Measurements from ENCODE around the gene TSPAN18.

Gene TSPAN18

DNA sequence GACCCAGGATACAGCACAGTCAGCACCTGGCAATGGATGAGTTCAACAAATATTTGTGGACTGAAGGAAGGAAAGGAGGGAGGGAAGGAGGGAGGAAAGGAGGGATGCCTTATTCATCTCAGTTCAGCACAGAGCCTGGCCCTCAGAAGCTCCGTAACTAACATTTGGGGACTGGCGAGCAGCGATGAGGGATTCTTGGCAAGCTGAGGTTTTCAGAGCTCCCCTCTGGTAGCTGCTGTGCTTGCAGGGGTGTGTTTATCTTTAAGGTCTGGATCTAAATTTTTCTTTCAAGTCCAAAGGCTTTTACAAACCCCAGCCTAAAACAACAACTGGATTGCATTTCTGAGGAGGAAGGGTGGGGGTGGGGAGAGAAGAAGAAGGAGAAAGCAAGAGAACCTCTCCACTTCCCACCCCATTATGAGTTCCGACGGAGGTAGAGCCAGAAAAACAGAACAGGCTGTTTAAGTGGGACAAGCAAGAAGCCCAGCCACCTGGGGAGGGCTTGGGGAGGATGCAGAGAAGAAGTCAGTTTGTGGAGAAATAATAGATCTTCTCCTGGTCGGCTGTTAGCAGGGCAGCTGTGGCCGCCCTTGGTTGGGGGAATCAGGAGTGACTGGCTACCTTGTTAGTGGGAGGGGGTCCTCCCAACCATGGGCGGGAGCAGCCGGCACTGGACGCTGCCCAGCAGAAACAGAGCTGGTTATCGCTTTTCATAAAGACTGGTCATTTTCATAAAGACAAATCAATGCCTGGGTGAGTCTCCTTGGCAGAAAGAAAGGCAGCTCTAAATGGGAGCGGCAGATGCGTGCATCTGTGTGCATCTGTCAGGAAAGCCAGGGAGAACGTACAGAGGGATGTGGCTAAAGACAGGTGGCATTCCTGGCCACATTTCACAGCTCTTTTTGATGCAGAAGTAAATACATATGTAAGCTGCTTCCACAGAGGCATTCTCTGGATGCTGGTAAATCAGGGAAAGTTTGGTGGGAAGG, 78.0 kb downstream of the TSPAN18 start:
- peak; percentile 27 for DNase-seq

DNA sequence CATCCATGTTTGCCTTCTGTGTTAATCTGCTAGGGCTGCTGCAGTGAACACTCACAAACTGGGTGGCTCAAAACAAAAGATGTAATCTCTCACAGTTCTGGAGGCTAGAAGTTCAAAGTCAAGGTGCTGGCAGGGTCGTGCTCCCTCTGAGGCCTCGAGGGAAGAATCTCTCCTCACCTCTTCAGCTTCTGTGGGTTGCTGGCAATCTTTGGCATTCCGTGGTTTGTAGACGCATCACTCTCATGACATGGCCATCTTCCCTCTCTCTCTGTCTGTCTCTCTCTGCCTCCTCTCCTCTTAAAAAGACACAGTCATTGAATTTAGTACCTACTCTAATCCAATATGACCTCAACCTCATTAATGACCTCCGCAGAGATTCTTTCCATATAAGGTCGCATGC, 78.8 kb downstream of the TSPAN18 start:
- no peak for DNase-seq

DNA sequence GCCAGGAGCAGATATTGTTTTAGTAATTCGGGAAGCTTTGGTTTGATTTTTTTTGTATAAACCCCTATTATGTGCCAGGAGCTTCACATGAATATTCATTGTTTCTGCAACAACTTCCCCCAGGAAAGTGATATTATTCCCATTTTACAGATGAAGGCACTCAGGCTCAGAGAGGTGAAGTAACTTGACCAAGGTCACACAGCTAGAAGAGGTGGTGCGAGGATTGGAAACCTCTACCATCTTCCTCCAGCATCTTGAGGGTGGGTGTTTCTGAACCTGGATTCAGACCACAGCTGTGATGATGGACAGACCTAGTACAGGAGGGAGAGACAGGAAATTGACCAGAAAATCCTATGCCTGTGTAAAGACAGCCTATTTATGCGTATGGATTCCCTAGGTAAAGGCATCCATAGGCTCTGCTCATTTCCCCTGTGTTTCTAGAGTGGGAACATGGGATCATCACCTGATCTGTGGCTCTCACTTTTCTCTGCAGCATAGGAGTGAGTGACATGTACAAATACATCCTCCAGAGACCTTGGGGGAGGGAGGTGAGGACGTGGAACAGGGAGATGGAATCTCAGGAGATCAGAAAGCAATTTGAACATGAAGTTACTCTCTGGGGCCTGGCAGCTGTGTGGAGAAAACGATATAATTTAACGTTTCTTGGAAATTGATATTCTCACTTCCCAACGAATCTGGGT, 81.4 kb downstream of the TSPAN18 start:
- no peak for DNase-seq

- DNase-seq = no peak
Observed at GRCh38 chr11:44809283-44809682, 82.5 kb downstream of the TSPAN18 start.

DNA sequence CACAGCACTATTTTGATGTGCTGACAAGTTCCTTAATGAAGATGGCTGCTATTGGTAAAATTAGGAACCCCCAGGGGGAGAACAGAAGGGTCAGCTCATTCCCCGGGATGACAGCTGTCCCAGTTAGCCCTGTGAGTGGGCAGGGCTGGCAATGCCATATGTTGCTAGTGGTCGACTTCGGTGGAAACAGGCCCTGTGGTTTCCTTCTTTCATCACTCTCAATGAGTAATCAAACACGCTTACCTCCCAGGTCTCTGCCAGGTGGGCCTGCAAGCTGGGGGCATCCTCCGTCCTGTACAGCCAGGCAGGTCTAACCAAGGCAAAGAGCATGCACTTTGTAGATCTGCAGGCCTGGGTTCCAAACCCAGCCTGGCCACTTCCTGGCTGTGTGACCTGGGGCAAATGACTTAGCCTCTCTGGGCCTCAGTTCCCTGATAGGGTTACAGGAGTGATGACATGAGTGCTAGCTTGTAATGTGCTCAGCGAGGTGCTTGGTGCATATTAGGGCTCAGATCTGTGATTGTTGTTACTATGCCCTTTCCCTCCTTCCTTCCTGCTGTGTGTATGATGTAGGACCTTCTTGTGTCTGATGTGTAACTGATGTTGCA, 85.2 kb downstream of the TSPAN18 start:
- DNase-seq = peak; percentile 76

DNA sequence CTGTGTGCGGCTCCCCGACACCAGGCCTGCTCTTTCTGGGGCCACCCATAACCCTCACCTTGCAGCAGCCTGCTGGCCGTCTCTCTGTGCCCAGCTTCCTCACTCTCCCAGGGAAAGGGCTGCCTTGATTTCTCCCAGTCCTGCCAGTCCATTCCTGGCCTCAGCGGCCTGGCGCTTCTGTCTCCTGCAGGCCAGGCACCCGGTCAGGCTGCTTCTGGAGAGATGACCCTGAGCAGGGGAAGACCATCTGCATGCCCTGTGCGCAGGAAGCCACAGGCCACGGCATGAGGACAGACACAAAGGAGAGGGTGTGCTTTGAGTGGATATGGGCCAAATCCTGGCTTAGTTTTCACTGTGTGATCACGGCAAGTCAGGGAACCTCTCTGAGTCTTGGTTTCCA, 86.2 kb downstream of the TSPAN18 start:
- no peak for DNase-seq

GRCh38 chr11:44813401-44813800, 86.6 kb downstream of the TSPAN18 start:
- DNase-seq = peak; percentile 71

DNA sequence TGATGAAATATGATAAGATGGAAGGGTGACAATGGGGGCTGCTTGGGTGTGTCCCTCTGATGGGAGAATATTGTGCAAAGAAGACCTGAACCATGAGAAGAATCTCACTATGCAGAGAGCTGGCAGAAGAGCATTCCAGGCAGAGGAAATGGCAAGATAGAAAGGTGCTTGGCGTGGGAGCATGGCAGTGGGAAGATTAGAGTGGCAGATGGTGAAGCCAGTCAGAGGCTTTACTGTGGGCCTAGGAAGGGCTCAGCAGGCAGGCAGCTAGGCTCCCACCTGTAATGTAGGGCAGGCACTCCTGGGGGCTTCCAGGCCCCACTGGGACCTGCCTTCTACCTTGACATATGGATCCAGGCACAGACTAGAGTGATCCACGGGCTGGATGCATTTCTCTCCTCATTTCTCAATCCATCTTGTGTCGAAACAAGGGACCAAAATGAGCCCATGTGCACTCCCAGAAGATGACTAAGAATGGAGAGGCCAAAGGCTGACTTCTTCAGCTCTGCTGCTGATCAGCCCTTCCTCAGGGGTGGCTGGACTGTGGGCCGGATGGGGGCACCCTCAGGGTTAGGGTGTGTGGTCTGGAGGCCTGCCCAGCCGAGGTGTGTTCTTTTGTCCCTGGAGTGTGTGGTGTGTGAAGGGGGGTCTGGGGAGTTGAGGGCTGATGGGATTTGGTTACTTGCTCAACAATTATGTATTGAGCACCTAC, 88.3 kb downstream of the TSPAN18 start:
- DNase-seq = no peak

DNA sequence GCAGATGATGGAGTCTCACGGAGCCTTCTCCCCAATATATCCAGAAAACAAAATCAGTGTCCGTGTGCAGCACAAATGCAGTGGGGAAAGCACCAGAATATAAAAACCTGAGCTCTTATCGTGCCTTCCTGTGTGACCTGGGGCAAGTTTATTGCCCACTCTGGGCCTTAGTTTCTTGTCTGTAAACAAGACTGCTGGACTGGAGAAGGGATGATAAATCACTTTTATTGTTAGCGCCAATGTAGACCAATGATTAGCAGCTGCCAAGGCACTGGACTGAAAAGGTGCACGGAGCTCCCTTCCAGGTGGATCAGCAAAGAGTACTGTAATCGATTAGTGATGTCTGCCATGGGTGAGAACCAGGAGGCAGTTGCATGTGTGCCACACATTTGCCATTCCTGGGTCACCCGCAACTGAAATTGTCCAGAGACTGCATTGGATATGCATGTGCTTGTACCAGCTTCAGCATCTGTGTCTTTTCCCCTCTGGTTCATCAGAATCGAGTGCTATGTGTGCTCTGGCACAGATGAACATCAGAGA, 89.2 kb downstream of the TSPAN18 start:
- no peak for DNase-seq

- DNase-seq = no peak
Observed at GRCh38 chr11:44816761-44817160, 90.0 kb downstream of the TSPAN18 start.

DNA sequence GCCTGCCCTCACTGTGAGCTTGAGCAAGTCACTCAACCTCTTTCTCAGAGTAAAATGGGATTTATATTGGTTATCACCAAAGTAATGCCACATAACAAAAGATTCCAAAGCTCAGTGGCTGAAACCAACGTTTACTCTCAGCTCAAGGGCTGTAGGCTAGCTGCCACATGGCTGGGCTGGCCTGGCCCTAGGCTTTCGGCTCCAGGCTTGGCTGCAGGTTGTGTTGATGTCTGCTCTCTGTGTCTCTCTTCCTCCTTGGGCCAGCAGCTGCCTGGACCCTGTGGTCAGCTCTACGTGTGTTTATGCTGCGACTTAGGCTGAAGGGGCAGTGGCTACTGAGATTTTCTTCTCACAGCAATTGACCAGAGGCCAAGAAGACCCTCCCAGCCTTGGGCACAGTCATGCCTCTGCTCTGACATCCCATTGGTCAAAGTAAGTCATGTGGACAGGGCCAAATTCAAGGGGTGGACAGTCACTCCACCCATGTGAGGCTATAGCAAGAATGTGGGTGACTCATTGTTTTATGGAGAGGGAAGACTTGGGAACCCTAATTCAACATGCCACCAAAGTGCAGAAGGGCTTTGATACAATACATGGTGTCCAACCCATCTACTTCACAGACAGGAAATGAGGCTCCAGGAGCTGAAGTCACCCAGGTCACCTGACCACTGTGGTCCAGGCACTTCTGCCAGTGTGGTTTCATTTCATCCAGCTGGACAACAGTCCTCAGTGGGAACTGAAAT, 90.6 kb downstream of the TSPAN18 start:
- DNase-seq = no peak

DNA sequence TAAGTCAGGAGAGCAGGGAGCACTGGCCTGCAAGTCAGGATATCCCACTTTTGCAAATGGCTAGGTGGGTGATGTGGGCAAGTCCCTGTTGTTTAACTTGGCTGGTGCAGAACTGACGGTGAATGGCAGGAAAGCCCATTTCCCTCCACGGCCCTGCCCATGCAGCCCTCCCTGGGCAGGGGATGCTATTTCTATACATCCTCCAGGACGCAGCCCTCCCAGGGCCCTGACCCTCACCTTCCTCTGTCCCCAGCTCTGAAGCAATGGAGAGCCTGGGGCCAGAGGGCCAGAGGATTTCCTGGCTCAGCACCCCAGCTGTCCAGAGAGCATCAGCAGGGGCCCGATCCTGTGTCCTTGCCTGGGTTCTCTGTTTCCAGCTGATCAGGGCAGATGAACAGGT, 91.3 kb downstream of the TSPAN18 start:
- DNase-seq = no peak

GRCh38 chr11:44819346-44819745, 92.6 kb downstream of the TSPAN18 start:
- DNase-seq = no peak

- DNase-seq = no peak
Observed at GRCh38 chr11:44822369-44822768, 95.6 kb downstream of the TSPAN18 start.

DNA sequence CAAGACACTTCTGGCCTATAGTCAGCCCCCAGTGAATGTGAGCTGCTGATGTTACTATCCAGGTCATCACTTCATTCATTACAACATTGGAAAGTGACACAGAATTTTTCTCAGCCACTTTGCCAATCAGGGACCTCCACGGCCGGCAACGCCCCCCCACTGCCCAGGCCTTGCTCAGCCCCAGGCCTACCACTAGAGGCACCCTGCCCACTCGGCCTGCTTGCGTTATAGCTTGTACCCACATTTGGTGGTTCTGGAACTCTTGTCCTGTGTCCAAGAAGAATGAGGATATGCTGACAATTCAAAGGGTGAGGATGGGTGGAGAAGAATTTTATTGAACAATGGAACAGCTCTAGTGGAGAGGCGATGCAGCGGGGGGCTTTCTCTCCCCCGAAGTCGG, 96.2 kb downstream of the TSPAN18 start:
- DNase-seq = no peak

DNA sequence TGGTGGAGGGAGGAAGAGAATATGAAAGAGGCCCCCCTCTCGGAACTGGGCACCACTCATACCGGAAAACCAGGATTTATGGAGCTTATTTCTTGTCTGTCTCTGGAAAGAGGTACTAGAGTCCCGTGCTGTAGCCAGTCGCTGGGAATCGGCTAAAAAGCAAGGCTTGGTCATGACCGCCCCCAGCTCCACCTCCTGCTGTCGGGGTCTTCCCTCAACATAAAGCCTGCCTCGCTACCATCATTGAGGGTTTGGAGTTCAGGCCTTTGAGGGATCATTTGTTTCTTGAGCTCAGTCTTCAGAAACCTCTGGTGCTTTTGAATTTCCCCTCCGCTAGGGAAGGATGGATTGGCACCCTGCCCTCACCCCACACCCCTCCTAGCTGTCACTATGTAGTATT, 97.1 kb downstream of the TSPAN18 start:
- no peak for DNase-seq

DNA sequence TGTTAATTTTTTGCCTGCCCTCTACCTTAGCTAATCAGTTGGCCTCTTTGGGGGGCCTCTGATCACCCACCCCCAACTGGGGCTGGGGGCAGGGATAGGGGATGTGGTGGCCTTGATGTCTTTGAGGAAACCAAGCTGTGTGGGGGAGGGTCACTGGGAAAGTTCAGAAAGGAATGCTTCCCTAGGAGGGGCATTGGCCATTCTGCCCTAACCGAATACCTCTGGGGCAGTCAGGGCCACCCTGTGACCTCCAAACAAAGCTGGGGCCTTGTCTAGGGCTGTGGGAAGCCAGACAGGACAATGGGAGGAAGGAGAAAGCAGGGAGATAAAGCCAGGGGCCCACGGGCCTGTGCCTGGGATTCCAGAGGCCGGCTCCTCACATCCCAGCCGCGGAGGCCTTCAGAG, 97.5 kb downstream of the TSPAN18 start:
- no peak for DNase-seq

GRCh38 chr11:44825058-44825785, 98.5 kb downstream of the TSPAN18 start:
- DNase-seq = no peak

GRCh38 chr11:44826922-44827643, 100.3 kb downstream of the TSPAN18 start:
- DNase-seq = no peak

- DNase-seq = no peak
Observed at GRCh38 chr11:44828296-44828695, 101.5 kb downstream of the TSPAN18 start.

DNA sequence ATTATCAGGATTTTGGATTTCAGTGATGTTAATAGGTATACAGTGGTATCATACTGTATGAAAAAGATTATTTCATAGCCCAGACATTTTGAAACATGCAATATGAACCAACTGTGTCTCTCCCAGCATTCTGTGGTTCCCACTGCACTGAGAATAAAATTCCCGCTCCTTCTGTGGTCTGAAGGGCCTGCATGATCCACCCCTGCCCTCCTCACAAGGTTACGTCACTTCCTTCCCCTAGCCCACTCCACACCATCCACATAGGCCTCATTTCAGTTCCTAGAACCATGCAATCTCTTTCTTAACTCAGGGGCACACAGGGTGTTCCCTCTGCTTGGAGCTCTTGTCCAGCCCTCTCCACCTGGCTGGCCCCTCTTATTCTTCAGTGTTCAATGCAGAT, 103.1 kb downstream of the TSPAN18 start:
- no peak for DNase-seq

Data from NCI-H446 treated with DMSO at 0.1 percent for 48 hours (cell line).